Ectodermal cell (in vitro differentiated cells): ENCODE results near the gene AKR1B1.

ENCODE experiments used
- H3K27ac ChIP-seq: 2 replicates; pipeline ENCODE4 v1.7.0; 2013; ENCODE audit warnings: mild to moderate bottlenecking, low read depth, low read length; ENCODE audit not compliant: insufficient read depth, poor library complexity, severe bottlenecking
- H3K27me3 ChIP-seq: 2 replicates; pipeline ENCODE4 v1.7.0; 2013; ENCODE audit warnings: mild to moderate bottlenecking, low read length; ENCODE audit not compliant: insufficient read depth, control insufficient read depth, poor library complexity, severe bottlenecking
- H3K36me3 ChIP-seq: one replicate; pipeline ENCODE4 v1.7.0; 2013; ENCODE audit warnings: low read length; ENCODE audit not compliant: control insufficient read depth, insufficient read depth
- H3K4me1 ChIP-seq: one replicate; pipeline ENCODE4 v1.7.0; 2013; ENCODE audit warnings: low read length; ENCODE audit not compliant: control insufficient read depth, insufficient read depth
- H3K4me3 ChIP-seq: 2 replicates; pipeline ENCODE4 v1.7.0; 2013; ENCODE audit warnings: low read depth, low read length, control low read depth; ENCODE audit not compliant: insufficient read depth
- H3K9me3 ChIP-seq: 2 replicates; pipeline ENCODE4 v1.7.0; 2013; ENCODE audit warnings: mild to moderate bottlenecking, low read length, moderate library complexity; ENCODE audit not compliant: control insufficient read depth
- WGBS, 2 experiments: methylation state at CpG; one replicate each; pipeline ENCODE4 v1.1.7; 2013; ENCODE audit warnings: missing lambda C conversion rate in 2 of 2; 5-methylcytosine and 5-hydroxymethylcytosine counted together

Gene AKR1B1

GRCh38 chr7:134470864-134471263, 12.0 kb upstream of the AKR1B1 start:
- Histone ChIP-seq H3K9me3 (no peaks in the 10 kb centered on the region), H3K27me3 (no peaks in the 10 kb centered on the region), H3K4me1 (no peaks in the 10 kb centered on the region), H3K27ac (no peak overlapping the region), H3K4me3 (no peak overlapping the region), H3K36me3 (no peaks in the 10 kb centered on the region)
- 93 to 94% methylated on average over 4 of the region's 4 CpGs for WGBS, 2 experiments

- WGBS, 2 experiments, result 94 to 95% methylated on average over 9 of the region's 9 CpGs
- Histone ChIP-seq H3K4me1 (no peaks in the 10 kb centered on the region), H3K9me3 (no peaks in the 10 kb centered on the region), H3K27ac (no peak overlapping the region), H3K36me3 (no peaks in the 10 kb centered on the region), H3K4me3 (no peak overlapping the region), H3K27me3 (no peaks in the 10 kb centered on the region)
These were observed 10.7 kb upstream of the AKR1B1 start for GRCh38 chr7:134469622-134470021.

GRCh38 chr7:134468475-134468874, 9.6 kb upstream of the AKR1B1 start:
- Histone ChIP-seq H3K27ac (no peak overlapping the region), H3K4me1 (no peaks in the 10 kb centered on the region), H3K9me3 (no peaks in the 10 kb centered on the region), H3K4me3 (no peak overlapping the region), H3K27me3 (no peaks in the 10 kb centered on the region), H3K36me3 (no peaks in the 10 kb centered on the region)
- WGBS, 2 experiments, result 91 to 95% methylated on average over 6 of the region's 6 CpGs

- Histone ChIP-seq H3K27me3 (no peaks in the 10 kb centered on the region), H3K4me1 (no peaks in the 10 kb centered on the region), H3K4me3 (no peak overlapping the region), H3K36me3 (no peaks in the 10 kb centered on the region), H3K9me3 (no peaks in the 10 kb centered on the region), H3K27ac (no peak overlapping the region)
- WGBS, 2 experiments, result 81 to 96% methylated on average over 5 to 6 of the region's 6 CpGs
These were observed 9.2 kb upstream of the AKR1B1 start for GRCh38 chr7:134468054-134468453.

- H3K27ac ChIP-seq, result no peak overlapping the region
- 93 to 94% methylated on average over 4 to 5 of the region's 6 CpGs for WGBS, 2 experiments
- no peaks in the 10 kb centered on the region for H3K27me3 ChIP-seq
- H3K4me3 ChIP-seq, result no peak overlapping the region
- no peaks in the 10 kb centered on the region for H3K36me3 ChIP-seq
- H3K4me1 ChIP-seq, result no peaks in the 10 kb centered on the region
- H3K9me3 ChIP-seq, result no peaks in the 10 kb centered on the region
These were observed 6.6 kb upstream of the AKR1B1 start for GRCh38 chr7:134465491-134465890.

- H3K4me3 ChIP-seq, result no peak overlapping the region
- H3K9me3 ChIP-seq, result no peaks in the 10 kb centered on the region
- no peak overlapping the region for H3K27ac ChIP-seq
- no peaks in the 10 kb centered on the region for H3K36me3 ChIP-seq
- peaks cover 6% of the 10 kb centered on the region for H3K27me3 ChIP-seq
- H3K4me1 ChIP-seq, result no peaks in the 10 kb centered on the region
These were observed 5.6 kb upstream of the AKR1B1 start for GRCh38 chr7:134464496-134464895.

GRCh38 chr7:134463751-134464150, 4.9 kb upstream of the AKR1B1 start:
- H3K36me3 ChIP-seq, result no peaks in the 10 kb centered on the region
- H3K27ac ChIP-seq, result no peak overlapping the region
- no peak overlapping the region for H3K4me3 ChIP-seq
- H3K4me1 ChIP-seq, result no peaks in the 10 kb centered on the region
- no peaks in the 10 kb centered on the region for H3K9me3 ChIP-seq
- WGBS, 2 experiments, result 94 to 96% methylated on average over 2 of the region's 2 CpGs
- peaks cover 8% of the 10 kb centered on the region for H3K27me3 ChIP-seq

- H3K27me3 ChIP-seq, result peaks cover 8% of the 10 kb centered on the region
- H3K36me3 ChIP-seq, result no peaks in the 10 kb centered on the region
- no peaks in the 10 kb centered on the region for H3K4me1 ChIP-seq
- H3K27ac ChIP-seq, result no peak overlapping the region
- no peak overlapping the region for H3K4me3 ChIP-seq
- H3K9me3 ChIP-seq, result no peaks in the 10 kb centered on the region
- WGBS, 2 experiments, result 93 to 96% methylated on average over 4 of the region's 5 CpGs
These were observed 3.5 kb upstream of the AKR1B1 start for GRCh38 chr7:134462337-134462925.

GRCh38 chr7:134461916-134462315, 3.0 kb upstream of the AKR1B1 start:
- WGBS, 2 experiments, result 75 to 88% methylated on average over 1 of the region's 1 CpG
- no peak overlapping the region for H3K4me3 ChIP-seq
- H3K9me3 ChIP-seq, result no peaks in the 10 kb centered on the region
- peaks cover 8% of the 10 kb centered on the region for H3K27me3 ChIP-seq
- no peaks in the 10 kb centered on the region for H3K4me1 ChIP-seq
- no peaks in the 10 kb centered on the region for H3K36me3 ChIP-seq
- no peak overlapping the region for H3K27ac ChIP-seq

GRCh38 chr7:134459981-134460380, 1.1 kb upstream of the AKR1B1 start:
- H3K27me3 ChIP-seq, result peaks cover 8% of the 10 kb centered on the region

GRCh38 chr7:134458341-134458805, 527 bp downstream of the AKR1B1 start:
- H3K27ac ChIP-seq, result no peak overlapping the region
- H3K4me1 ChIP-seq, result no peaks in the 10 kb centered on the region
- peaks cover 8% of the 10 kb centered on the region for H3K27me3 ChIP-seq
- 1% methylated on average over 37 of the region's 37 CpGs for WGBS, 2 experiments
- H3K36me3 ChIP-seq, result no peaks in the 10 kb centered on the region
- no peaks in the 10 kb centered on the region for H3K9me3 ChIP-seq
- peak overlapping the region; percentile 92 for H3K4me3 ChIP-seq

More at GRCh38 chr7:134459981-134460380, 1.1 kb upstream of the AKR1B1 start:
- Histone ChIP-seq H3K9me3 (no peaks in the 10 kb centered on the region), H3K4me3 (no peak overlapping the region), H3K27ac (no peak overlapping the region), H3K4me1 (no peaks in the 10 kb centered on the region), H3K36me3 (no peaks in the 10 kb centered on the region)
- WGBS, 2 experiments, result 90 to 97% methylated on average over 2 of the region's 2 CpGs
